Measurements from ENCODE around the gene VWA5B1. TPM values are rescaled to one million over a fixed set of nuclear protein-coding genes. Genes with fewer than 3 reads are reported as not detected.

Gene VWA5B1
- total RNA-seq, 4 donors from 2014 or later = 0.16 TPM; not detected in 3

DNA sequence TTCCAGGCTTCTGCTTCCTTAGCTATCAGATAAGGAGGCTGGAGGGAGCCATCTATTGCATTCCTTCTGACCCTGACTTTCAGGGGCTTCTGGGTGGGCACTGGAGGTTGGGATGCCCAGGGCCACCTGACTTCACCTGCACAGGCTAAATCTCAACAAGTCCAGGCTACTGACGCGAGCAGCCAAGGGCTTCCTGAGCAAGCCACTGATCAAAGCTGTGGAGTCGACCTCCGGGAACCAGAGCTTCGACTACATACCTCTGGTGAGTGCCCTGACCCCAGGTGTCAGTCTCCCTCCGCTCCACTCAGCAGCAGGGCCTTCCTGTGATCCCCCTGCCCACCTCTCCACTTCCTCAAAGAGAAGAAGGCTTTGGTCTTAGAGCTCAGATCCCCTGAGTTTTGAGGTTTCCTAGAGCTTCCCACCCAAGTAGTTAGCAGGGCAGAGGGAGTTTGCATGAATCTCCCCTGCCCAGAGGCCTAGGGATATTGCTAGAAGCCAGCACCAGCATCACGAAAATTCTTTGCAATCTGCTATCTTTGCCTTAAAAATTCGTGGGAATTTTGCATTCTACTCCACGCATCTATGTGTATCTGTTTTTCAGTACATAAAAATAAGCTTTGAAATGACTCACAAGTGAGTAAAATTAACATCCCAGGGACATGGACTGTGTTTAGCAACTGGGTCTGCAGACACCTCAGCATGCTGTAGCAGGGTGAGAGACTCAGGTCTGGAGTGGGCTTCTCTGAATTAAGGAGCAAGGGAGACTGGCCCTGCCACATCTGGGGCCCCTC is 61.4 kb downstream of the VWA5B1 start:
- H3K4me3 ChIP-seq = no peak overlapping the region
- no peak for DNase-seq (ENCODE audit: low spot score in 2 of 2)
- no peaks in the 10 kb centered on the region for H3K27me3 ChIP-seq
- H3K27ac ChIP-seq = no peak overlapping the region
- TF ChIP-seq, protein P1, sequence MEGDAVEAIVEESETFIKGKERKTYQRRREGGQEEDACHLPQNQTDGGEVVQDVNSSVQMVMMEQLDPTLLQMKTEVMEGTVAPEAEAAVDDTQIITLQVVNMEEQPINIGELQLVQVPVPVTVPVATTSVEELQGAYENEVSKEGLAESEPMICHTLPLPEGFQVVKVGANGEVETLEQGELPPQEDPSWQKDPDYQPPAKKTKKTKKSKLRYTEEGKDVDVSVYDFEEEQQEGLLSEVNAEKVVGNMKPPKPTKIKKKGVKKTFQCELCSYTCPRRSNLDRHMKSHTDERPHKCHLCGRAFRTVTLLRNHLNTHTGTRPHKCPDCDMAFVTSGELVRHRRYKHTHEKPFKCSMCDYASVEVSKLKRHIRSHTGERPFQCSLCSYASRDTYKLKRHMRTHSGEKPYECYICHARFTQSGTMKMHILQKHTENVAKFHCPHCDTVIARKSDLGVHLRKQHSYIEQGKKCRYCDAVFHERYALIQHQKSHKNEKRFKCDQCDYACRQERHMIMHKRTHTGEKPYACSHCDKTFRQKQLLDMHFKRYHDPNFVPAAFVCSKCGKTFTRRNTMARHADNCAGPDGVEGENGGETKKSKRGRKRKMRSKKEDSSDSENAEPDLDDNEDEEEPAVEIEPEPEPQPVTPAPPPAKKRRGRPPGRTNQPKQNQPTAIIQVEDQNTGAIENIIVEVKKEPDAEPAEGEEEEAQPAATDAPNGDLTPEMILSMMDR (IDR thresholded peaks at IDR 0.05) = no peak
- TF ChIP-seq POLR2AphosphoS5 (IDR thresholded peaks at IDR 0.05) = no peak
- TF ChIP-seq POLR2A (IDR thresholded peaks at IDR 0.05) = no peak
- H3K9me3 ChIP-seq = no peaks in the 10 kb centered on the region
- WGBS = 85% methylated on average over 4 of the region's 9 CpGs
- peaks cover 16% of the 10 kb centered on the region for H3K4me1 ChIP-seq
- H3K36me3 ChIP-seq = no peaks in the 10 kb centered on the region

DNA sequence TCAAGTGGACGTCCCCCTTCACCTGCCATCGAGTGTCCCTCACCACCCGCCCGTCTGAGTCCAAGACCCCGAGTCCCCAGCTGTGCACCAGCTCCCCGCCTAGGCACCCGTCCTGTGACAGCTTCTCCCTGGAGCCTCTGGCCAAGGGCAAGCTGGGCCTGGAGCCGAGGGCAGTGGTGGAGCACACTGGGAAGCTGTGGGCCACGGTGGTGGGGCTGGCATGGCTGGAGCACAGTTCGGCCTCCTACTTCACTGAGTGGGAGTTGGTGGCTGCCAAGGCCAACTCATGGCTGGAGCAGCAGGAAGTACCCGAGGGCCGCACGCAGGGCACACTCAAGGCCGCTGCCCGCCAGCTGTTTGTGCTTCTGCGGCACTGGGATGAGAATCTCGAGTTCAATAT is 63.2 kb downstream of the VWA5B1 start:
- Histone ChIP-seq H3K36me3 (no peaks in the 10 kb centered on the region), H3K4me1 (peaks cover 33% of the 10 kb centered on the region), H3K27ac (no peak overlapping the region), H3K9me3 (no peaks in the 10 kb centered on the region), H3K4me3 (no peak overlapping the region), H3K27me3 (no peaks in the 10 kb centered on the region)
- TF ChIP-seq POLR2AphosphoS5 (IDR thresholded peaks at IDR 0.05) (no peak), EP300 (IDR thresholded peaks at IDR 0.05) (no peak), POLR2A (IDR thresholded peaks at IDR 0.05) (no peak)
- TF ChIP-seq, protein P1 (IDR thresholded peaks at IDR 0.05) = no peak
- 96% methylated on average over 14 of the region's 17 CpGs for WGBS
- DNase-seq (ENCODE audit: low spot score in 2 of 2) = no peak

DNA sequence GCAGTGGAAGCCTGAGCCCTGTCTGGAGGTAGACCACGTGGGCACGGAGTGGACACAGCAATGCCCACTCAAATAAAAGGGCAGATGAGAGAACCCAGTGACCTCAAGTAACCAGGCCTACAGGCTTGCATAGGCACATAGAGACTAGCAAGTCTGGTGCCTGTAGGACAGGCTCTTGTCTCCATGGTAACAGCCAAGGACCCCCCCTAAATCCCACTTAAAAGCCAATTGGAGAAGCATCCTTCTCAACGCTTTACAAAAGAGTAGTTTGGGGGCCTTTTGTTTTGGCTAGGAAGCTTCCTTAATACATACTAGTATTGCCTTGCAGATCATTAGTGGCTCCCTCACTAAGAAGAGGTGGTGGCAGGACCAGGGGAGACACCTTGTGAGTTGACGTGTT is 63.9 kb downstream of the VWA5B1 start:
- DNase-seq (ENCODE audit: low spot score in 2 of 2) = no peak
- H3K27ac ChIP-seq = no peak overlapping the region
- 92% methylated on average over 4 of the region's 4 CpGs for WGBS

DNA sequence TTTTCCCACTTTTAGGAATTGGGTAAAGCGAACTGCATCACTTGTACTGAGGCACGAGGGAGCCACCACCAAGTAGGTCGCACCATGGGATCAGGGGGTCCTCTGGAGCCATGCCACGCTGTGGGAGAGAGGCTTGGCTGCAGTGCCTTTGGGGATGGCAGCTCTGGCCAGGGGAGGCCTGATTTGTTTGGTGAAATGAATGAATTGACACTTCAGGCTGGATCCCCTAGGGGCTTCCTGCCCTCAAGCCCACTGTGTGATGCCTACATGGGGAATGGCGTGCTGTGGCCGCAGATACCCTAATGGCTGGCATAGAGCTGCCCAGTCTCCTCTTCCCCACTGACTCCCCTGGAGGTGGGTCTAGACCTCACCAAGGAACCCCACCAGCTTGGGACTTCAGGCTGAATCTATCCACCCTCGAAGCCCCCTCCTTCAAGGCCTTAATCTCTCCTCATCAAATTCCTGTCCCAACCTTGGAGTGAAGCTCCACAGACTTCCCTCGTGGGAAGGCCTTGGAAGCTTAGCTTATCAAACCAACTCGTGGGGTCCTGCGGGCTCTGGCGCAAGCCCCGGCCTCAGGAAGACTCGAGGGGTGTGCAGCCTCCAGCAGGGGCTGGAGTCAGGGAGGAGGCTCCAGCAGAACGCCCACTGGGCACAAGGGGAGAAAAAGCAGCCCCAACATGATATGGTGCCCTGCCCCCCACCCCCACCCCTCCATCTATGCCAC is 64.6 kb downstream of the VWA5B1 start:
- H3K9me3 ChIP-seq = no peaks in the 10 kb centered on the region
- 78% methylated on average over 14 of the region's 14 CpGs for WGBS
- no peak overlapping the region for H3K4me3 ChIP-seq
- peaks cover 4% of the 10 kb centered on the region for H3K27me3 ChIP-seq
- TF ChIP-seq POLR2AphosphoS5 (IDR thresholded peaks at IDR 0.05) (no peak), POLR2A (IDR thresholded peaks at IDR 0.05) (no peak), EP300 (IDR thresholded peaks at IDR 0.05) (no peak)
- TF ChIP-seq, protein P1 (IDR thresholded peaks at IDR 0.05) = no peak
- H3K4me1 ChIP-seq = peaks cover 40% of the 10 kb centered on the region
- DNase-seq (ENCODE audit: low spot score in 2 of 2) = no peak
- H3K27ac ChIP-seq = no peak overlapping the region
- no peaks in the 10 kb centered on the region for H3K36me3 ChIP-seq

More for the DNA sequence above, 63.9 kb downstream of the VWA5B1 start:
- Histone ChIP-seq H3K36me3 (no peaks in the 10 kb centered on the region), H3K4me3 (no peak overlapping the region), H3K9me3 (no peaks in the 10 kb centered on the region), H3K27me3 (peaks cover under 1% of the 10 kb centered on the region), H3K4me1 (peaks cover 39% of the 10 kb centered on the region)
- TF ChIP-seq, protein P1 (IDR thresholded peaks at IDR 0.05) = no peak
- no peak for TF ChIP-seq EP300 (IDR thresholded peaks at IDR 0.05)
- TF ChIP-seq POLR2AphosphoS5 (IDR thresholded peaks at IDR 0.05) = no peak
- no peak for TF ChIP-seq POLR2A (IDR thresholded peaks at IDR 0.05)
